Keratinocyte (primary cell): ENCODE measurements around the gene ATP13A5.

Source experiments
- EZH2 ChIP-seq: IDR thresholded peaks from one replicate; pipeline ENCODE4 v1.6.1; 2012; ENCODE audit warnings: inconsistent platforms, mild to moderate bottlenecking, low read length, moderate library complexity
- TF ChIP-seq, protein P1 (sequence below), 3 experiments: IDR thresholded peaks in 1 of 3; conservative IDR thresholded peaks in 1 of 3; optimal IDR thresholded peaks in 1 of 3; 2 replicates in 2 of 3; 3 replicates in 1 of 3; pipeline versions ENCODE3 to v1.5.1; 2011; ENCODE audit warnings: low read length in 3 of 3, mild to moderate bottlenecking in 3 of 3, moderate library complexity in 2 of 3, control low read depth in 1 of 3, inconsistent platforms in 1 of 3; ENCODE audit not compliant: insufficient read depth in 2 of 3; ENCODE audit errors: extremely low read depth in 1 of 3

DNA sequence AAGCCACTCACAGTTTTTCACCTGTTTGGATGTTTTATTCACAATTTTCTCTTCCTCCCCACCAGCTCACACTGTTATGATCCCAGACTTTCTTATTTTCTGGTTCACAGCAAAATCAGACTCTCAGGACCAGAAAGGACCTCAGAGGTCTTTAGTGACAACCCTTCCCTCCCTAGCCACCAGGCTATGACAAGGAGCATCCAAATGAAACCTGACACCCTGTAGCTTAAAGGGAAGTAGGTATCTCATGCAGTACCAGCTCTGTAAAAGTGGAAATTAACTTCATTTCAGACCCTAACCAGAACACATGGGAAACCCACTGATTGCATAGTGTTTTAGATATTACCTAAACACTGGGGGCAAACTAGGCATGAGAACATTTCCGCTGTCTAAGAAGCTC is 45.3 kb downstream of the ATP13A5 start:
- TF ChIP-seq, protein P1, sequence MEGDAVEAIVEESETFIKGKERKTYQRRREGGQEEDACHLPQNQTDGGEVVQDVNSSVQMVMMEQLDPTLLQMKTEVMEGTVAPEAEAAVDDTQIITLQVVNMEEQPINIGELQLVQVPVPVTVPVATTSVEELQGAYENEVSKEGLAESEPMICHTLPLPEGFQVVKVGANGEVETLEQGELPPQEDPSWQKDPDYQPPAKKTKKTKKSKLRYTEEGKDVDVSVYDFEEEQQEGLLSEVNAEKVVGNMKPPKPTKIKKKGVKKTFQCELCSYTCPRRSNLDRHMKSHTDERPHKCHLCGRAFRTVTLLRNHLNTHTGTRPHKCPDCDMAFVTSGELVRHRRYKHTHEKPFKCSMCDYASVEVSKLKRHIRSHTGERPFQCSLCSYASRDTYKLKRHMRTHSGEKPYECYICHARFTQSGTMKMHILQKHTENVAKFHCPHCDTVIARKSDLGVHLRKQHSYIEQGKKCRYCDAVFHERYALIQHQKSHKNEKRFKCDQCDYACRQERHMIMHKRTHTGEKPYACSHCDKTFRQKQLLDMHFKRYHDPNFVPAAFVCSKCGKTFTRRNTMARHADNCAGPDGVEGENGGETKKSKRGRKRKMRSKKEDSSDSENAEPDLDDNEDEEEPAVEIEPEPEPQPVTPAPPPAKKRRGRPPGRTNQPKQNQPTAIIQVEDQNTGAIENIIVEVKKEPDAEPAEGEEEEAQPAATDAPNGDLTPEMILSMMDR (optimal IDR thresholded peaks at IDR 0.05 in 1 of 3, IDR thresholded peaks at IDR 0.05 in 1 of 3, conservative IDR thresholded peaks at IDR 0.05 in 1 of 3; ENCODE audit: extremely low read depth in 1 of 3, insufficient read depth in 2 of 3, low read length in 3 of 3), result no peak
- TF ChIP-seq EZH2, result no peak
